Smooth muscle cell (in vitro differentiated cells): ENCODE results near the gene COQ8A. TPM values are rescaled to one million over a fixed set of nuclear protein-coding genes. Genes with fewer than 3 reads are reported as not detected.

Source experiments
- DNase-seq: peaks from one replicate; lab custom pipeline; 2025; ENCODE audit not compliant: unreplicated experiment; lab: John Stamatoyannopoulos, UW
- H2AFZ ChIP-seq: fragments of 200-600 bp; sonication (generic); 2 replicates; pipeline ENCODE4 v1.6.0; 2016; ENCODE audit warnings: antibody characterized with exemption, low read depth, mild to moderate bottlenecking
- H3F3A ChIP-seq: fragments of 200-600 bp; sonication (generic); 2 replicates; pipeline ENCODE4 v1.6.0; 2017; ENCODE audit warnings: antibody characterized with exemption, low read depth
- H3K27ac ChIP-seq: fragments of 200-600 bp; sonication (generic); 2 replicates; pipeline ENCODE4 v1.5.1; 2016; ENCODE audit warnings: low read depth, mild to moderate bottlenecking
- H3K27me3 ChIP-seq: fragments of 200-600 bp; sonication (generic); 2 replicates; pipeline ENCODE4 v1.6.1; 2016; ENCODE audit warnings: low read depth, mild to moderate bottlenecking
- H3K36me3 ChIP-seq: fragments of 200-600 bp; sonication (generic); 2 replicates; pipeline ENCODE4 v1.5.1; 2016; ENCODE audit warnings: low read depth
- H3K4me1 ChIP-seq: fragments of 200-600 bp; sonication (generic); 2 replicates; pipeline ENCODE4 v1.5.1; 2016; ENCODE audit warnings: low read depth
- H3K4me2 ChIP-seq: fragments of 200-600 bp; sonication (generic); 2 replicates; pipeline ENCODE4 v1.6.0; 2016; ENCODE audit warnings: mild to moderate bottlenecking
- H3K4me3 ChIP-seq: fragments of 200-600 bp; sonication (generic); 2 replicates; pipeline ENCODE4 v1.5.1; 2016; ENCODE audit warnings: mild to moderate bottlenecking
- H3K79me2 ChIP-seq: fragments of 200-600 bp; sonication (generic); 2 replicates; pipeline ENCODE4 v1.6.0; 2016; ENCODE audit warnings: low read depth, mild to moderate bottlenecking
- H3K9ac ChIP-seq: fragments of 200-600 bp; sonication (generic); 2 replicates; pipeline ENCODE4 v1.6.0; 2016; ENCODE audit warnings: low read depth
- H3K9me3 ChIP-seq: fragments of 200-600 bp; sonication (generic); replicated peaks from 2 replicates; pipeline ENCODE4 v1.5.1; 2016; ENCODE audit warnings: low read depth
- H4K20me1 ChIP-seq: fragments of 200-600 bp; sonication (generic); 2 replicates; pipeline ENCODE4 v1.6.0; 2016; ENCODE audit warnings: low read depth
- WGBS: methylation state at CpG from one replicate; pipeline ENCODE4 v1.1.7; 2016; ENCODE audit warnings: low lambda C conversion rate; 5-methylcytosine and 5-hydroxymethylcytosine counted together
- polyA plus RNA-seq: library from polyadenylated mRNA; unstranded; fragments of >200 nt; fragmentation: Nextera tagmentation; extraction: Ambion mirVana; gene quantifications from 2 replicates; pipeline ENCODE4 v1.2.1, GENCODE V29; 2016
- total RNA-seq: library from RNA; depleted of rRNA; stranded (reverse); fragments of >200 nt; gene quantifications from 2 replicates; pipeline ENCODE4 v1.2.3, GENCODE V29; 2014
- TF ChIP-seq, protein P1 (sequence below): fragments of 200-600 bp; sonication (generic); IDR thresholded peaks from 2 replicates; pipeline ENCODE4 v1.5.1; 2017; ENCODE audit warnings: borderline replicate concordance, mild to moderate bottlenecking, antibody characterized with exemption; ENCODE audit not compliant: insufficient read depth, poor library complexity, severe bottlenecking

Gene COQ8A
- total and polyA plus RNA-seq, 2 experiments from 2014 or later = 3.1 to 3.4 TPM

DNA sequence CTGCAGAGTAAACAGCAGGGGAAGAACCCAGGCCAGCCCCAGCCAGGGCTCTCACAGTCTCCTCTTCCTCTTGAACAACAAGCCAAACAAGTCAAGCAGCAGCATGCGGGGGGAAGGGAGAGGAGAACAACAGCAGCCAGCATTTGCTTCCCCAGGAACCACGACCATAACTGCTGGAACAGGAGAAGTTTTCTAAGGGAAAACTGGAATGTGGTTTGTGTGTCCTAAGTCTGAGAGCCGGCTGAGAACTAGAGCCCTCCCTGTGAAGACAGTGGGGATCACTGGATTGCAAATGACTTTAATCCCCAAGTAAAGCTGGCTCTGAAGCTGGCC lies 48.2 kb downstream of the COQ8A start:
- no peaks in the 10 kb centered on the region for H3K27me3 ChIP-seq
- H3K79me2 ChIP-seq = no peaks in the 10 kb centered on the region
- H3K9ac ChIP-seq = no peak overlapping the region
- no peaks in the 10 kb centered on the region for H3K36me3 ChIP-seq
- no peak overlapping the region for H3K4me2 ChIP-seq
- H3K4me1 ChIP-seq = peaks cover 6% of the 10 kb centered on the region
- no peak overlapping the region for H2AFZ ChIP-seq
- H3K9me3 ChIP-seq = no peaks in the 10 kb centered on the region
- no peaks in the 10 kb centered on the region for H4K20me1 ChIP-seq
- no peak overlapping the region for H3K4me3 ChIP-seq
- peaks cover 7% of the 10 kb centered on the region for H3F3A ChIP-seq
- peak overlapping the region; percentile 44 for H3K27ac ChIP-seq
- TF ChIP-seq, protein P1, sequence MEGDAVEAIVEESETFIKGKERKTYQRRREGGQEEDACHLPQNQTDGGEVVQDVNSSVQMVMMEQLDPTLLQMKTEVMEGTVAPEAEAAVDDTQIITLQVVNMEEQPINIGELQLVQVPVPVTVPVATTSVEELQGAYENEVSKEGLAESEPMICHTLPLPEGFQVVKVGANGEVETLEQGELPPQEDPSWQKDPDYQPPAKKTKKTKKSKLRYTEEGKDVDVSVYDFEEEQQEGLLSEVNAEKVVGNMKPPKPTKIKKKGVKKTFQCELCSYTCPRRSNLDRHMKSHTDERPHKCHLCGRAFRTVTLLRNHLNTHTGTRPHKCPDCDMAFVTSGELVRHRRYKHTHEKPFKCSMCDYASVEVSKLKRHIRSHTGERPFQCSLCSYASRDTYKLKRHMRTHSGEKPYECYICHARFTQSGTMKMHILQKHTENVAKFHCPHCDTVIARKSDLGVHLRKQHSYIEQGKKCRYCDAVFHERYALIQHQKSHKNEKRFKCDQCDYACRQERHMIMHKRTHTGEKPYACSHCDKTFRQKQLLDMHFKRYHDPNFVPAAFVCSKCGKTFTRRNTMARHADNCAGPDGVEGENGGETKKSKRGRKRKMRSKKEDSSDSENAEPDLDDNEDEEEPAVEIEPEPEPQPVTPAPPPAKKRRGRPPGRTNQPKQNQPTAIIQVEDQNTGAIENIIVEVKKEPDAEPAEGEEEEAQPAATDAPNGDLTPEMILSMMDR = no peak
- DNase-seq = no peak
- 21% methylated on average over 3 of the region's 3 CpGs for WGBS

DNA sequence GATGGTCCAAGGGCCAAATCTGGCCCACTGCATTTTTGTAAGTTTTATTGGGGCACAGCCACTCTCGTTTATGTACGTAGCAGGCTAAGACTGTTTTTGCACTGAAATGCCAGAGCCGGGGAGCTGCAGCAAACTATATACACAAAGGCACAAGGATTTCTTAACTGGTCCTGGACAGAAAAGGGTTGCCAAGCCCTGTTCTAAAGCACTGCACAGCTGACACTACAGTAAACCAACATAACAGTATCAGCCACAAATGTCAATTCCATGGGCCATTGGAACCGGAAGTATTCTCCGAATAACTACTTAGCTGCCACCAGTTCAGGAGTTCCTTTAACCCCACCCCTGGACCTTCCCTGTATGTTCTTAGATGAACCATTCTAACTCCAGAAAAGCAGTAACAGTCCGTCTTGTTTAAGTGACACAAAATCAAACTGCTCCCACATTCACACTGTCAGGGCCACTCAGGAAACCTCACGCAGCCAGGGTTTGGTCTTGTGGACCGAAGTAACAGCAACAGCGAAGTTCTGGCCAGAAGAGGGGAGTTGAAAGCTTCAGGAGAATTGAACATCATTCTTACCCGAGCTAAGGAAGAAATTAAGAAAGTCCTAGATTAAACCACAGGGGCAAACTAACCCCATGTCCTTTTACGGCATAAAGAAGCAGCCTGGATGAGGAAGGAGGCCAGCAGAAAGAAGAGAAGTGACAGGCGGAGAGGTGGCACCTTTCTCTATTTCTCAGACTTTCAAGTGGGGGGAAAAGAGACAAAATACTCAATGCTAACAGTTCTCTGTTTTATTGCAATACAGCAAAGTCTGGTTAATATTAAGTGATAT lies 49.2 kb downstream of the COQ8A start:
- Histone ChIP-seq H3K9ac (no peak overlapping the region), H3K27ac (peak overlapping the region; percentile 44), H3K4me1 (peaks cover 13% of the 10 kb centered on the region), H2AFZ (no peak overlapping the region), H3K79me2 (no peaks in the 10 kb centered on the region), H3K4me3 (no peak overlapping the region), H3K9me3 (no peaks in the 10 kb centered on the region), H3K4me2 (no peak overlapping the region), H3K36me3 (no peaks in the 10 kb centered on the region), H4K20me1 (no peaks in the 10 kb centered on the region), H3K27me3 (no peaks in the 10 kb centered on the region), H3F3A (peaks cover 7% of the 10 kb centered on the region)
- WGBS = 74% methylated on average over 12 of the region's 12 CpGs
- no peak for DNase-seq
- TF ChIP-seq, protein P1 = no peak

DNA sequence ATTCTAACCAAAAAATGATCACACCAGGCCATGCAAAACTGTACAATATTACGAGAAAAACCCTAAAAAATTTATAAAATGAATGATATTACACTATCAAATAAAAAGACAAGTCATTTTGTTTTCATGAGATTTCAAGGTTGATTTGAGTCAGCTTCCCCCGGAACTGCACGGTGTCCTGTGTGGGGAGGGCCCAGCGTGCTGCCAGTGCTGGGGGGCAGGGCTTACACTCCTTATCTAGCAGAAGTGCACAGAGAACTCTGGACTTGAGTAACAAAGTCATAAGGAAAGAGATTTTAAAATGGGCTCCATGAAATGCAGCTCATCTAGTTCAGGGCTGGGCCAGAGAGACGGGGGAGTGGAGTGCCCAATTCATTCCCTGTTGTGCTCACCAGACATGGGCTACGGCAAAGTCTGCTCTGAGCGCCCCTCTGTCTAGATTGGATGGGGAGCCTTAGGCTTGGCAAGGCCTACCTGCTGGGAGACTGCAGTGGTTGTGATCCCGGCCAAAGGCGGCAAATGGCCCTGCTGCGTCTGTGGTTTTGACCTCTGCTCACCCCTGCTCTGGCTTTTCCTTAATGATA lies 50.1 kb downstream of the COQ8A start:
- H3K4me1 ChIP-seq = peaks cover 22% of the 10 kb centered on the region
- peak overlapping the region; percentile 44 for H3K27ac ChIP-seq
- H3K4me3 ChIP-seq = no peak overlapping the region
- no peak overlapping the region for H3K4me2 ChIP-seq
- no peaks in the 10 kb centered on the region for H3K9me3 ChIP-seq
- H3K9ac ChIP-seq = no peak overlapping the region
- H4K20me1 ChIP-seq = no peaks in the 10 kb centered on the region
- no peaks in the 10 kb centered on the region for H3K36me3 ChIP-seq
- TF ChIP-seq, protein P1 = no peak
- no peaks in the 10 kb centered on the region for H3K27me3 ChIP-seq
- H3K79me2 ChIP-seq = no peaks in the 10 kb centered on the region
- no peak overlapping the region for H2AFZ ChIP-seq
- H3F3A ChIP-seq = peaks cover 7% of the 10 kb centered on the region
- WGBS = 70% methylated on average over 10 of the region's 10 CpGs
- DNase-seq = no peak

DNA sequence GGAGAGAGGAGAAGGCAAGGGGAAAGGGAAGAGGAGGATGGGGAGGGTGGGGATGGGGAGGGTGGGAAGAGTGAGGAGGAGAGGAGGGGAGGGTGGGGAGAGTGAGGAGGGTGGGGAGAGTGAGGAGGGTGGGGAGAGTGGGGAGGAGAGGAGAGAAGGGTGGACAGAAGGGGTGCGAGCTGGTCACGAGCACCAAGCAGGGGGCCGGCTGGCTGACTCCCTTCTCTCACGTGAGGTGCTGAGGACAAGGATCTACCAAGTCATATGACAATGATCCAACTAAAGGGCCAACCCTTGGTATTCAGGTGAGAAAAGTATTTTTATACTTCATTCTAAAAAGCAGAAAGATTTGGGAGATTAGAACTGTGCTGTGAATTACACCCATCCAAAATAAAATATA lies 51.8 kb downstream of the COQ8A start:
- 100% methylated on average over 1 of the region's 4 CpGs for WGBS
- no peak overlapping the region for H3K4me3 ChIP-seq
- H3K79me2 ChIP-seq = no peaks in the 10 kb centered on the region
- H3K4me1 ChIP-seq = peaks cover 25% of the 10 kb centered on the region
- no peak for DNase-seq
- H3K36me3 ChIP-seq = no peaks in the 10 kb centered on the region
- H3K9ac ChIP-seq = no peak overlapping the region
- TF ChIP-seq, protein P1 = no peak
- H3K27me3 ChIP-seq = no peaks in the 10 kb centered on the region
- H3K4me2 ChIP-seq = no peak overlapping the region
- no peaks in the 10 kb centered on the region for H3K9me3 ChIP-seq
- no peak overlapping the region for H3K27ac ChIP-seq
- no peaks in the 10 kb centered on the region for H4K20me1 ChIP-seq
- H3F3A ChIP-seq = peaks cover 5% of the 10 kb centered on the region
- no peak overlapping the region for H2AFZ ChIP-seq
